Small intestine (tissue), 16 donors: ENCODE results near the gene POU3F1. TPM values are rescaled to one million over a fixed set of nuclear protein-coding genes. Genes with fewer than 3 reads are reported as not detected.

Source experiments
- DNase-seq, 2 donors: peaks; one replicate each; pipeline versions ENCODE4 v3.0.0 to v3.0.0-alpha.2; 2013
- FAIRE-seq: peaks from 2 replicates; lab custom pipeline; 2012; peaks lifted over from hg19 to GRCh38; lab: Jason Lieb, UNC
- H3K27ac ChIP-seq, 3 donors: one replicate each; pipeline ENCODE4 v1.5.1; 2013; ENCODE audit warnings: low read length in 2 of 3, mild to moderate bottlenecking in 2 of 3, control low read depth in 1 of 3, inconsistent platforms in 1 of 3, low read depth in 1 of 3, moderate library complexity in 1 of 3
- H3K27me3 ChIP-seq, 3 donors: one replicate each; pipeline ENCODE4 v1.6.1; 2013; ENCODE audit warnings: low read length in 3 of 3, inconsistent platforms in 1 of 3; ENCODE audit not compliant: control insufficient read depth in 3 of 3, insufficient read depth in 3 of 3
- H3K36me3 ChIP-seq, 3 donors: one replicate each; pipeline ENCODE4 v1.6.1; 2013; ENCODE audit warnings: low read length in 3 of 3, inconsistent platforms in 1 of 3, low read depth in 1 of 3, mild to moderate bottlenecking in 1 of 3, moderate library complexity in 1 of 3; ENCODE audit not compliant: control insufficient read depth in 3 of 3, insufficient read depth in 2 of 3
- H3K4me1 ChIP-seq, 3 donors: one replicate each; pipeline ENCODE4 v1.6.1; 2013; ENCODE audit warnings: low read length in 2 of 3, inconsistent platforms in 1 of 3, low read depth in 1 of 3, mild to moderate bottlenecking in 1 of 3, moderate library complexity in 1 of 3; ENCODE audit not compliant: control insufficient read depth in 3 of 3, insufficient read depth in 2 of 3
- H3K4me3 ChIP-seq, 3 donors: one replicate each; pipeline ENCODE4 v1.5.1; 2013; ENCODE audit warnings: low read length in 3 of 3, control low read depth in 1 of 3, inconsistent platforms in 1 of 3, low read depth in 1 of 3, mild to moderate bottlenecking in 1 of 3, moderate library complexity in 1 of 3
- H3K9me3 ChIP-seq, 2 donors: one replicate each; pipeline ENCODE4 v1.6.1; 2013; ENCODE audit warnings: low read depth in 1 of 2, low read length in 1 of 2; ENCODE audit not compliant: control insufficient read depth in 2 of 2, insufficient read depth in 1 of 2
- WGBS, 3 donors: extraction: QIAGEN DNeasy Blood & Tissue Kit; methylation state at CpG; one replicate each; pipeline ENCODE4 v1.1.7; 2013; 5-methylcytosine and 5-hydroxymethylcytosine counted together
- long read RNA-seq, 10 donors: transcript quantifications; one replicate each; lab custom pipeline, GENCODE V29; 2026
- polyA plus RNA-seq, 4 donors: library from polyadenylated mRNA; stranded (reverse) in 3 of 4; unstranded in 1 of 4; fragments of 200-250 nt in 3 of 4; fragments of 120-200 nt in 1 of 4; gene quantifications; one replicate each; pipeline versions ENCODE4 v1.2.1 to v1.2.3, GENCODE V29; 2013
- donor health status: healthy with polysubstance abuse.
- donor health status: control.
- donor health status: control.
- donor health status: Bipolar disorder and iron deficiency.
- donor health status: healthy.

POU3F1 gene
- polyA plus RNA-seq = under 1 TPM in 1 of 4 donors, not detected in 3; 0.04 TPM
- long read RNA-seq, donor 1 = 0 reads
- long read RNA-seq, donor 2 = 0 reads
- long read RNA-seq, donor 3, partial matches to known transcripts = 0 of 1 reads
- long read RNA-seq, donor 3, other reads (novel, unspliced or antisense) = 0 of 1 reads
- long read RNA-seq, donor 4 = 0 reads
- long read RNA-seq, donor 5 = 0 reads
- long read RNA-seq, donor 6 = 0 reads
- long read RNA-seq, donor 7 = 0 reads
- long read RNA-seq, donor 8 = 0 reads
- long read RNA-seq, donor 9 = 0 reads
- long read RNA-seq, donor 10 = 0 reads

DNA sequence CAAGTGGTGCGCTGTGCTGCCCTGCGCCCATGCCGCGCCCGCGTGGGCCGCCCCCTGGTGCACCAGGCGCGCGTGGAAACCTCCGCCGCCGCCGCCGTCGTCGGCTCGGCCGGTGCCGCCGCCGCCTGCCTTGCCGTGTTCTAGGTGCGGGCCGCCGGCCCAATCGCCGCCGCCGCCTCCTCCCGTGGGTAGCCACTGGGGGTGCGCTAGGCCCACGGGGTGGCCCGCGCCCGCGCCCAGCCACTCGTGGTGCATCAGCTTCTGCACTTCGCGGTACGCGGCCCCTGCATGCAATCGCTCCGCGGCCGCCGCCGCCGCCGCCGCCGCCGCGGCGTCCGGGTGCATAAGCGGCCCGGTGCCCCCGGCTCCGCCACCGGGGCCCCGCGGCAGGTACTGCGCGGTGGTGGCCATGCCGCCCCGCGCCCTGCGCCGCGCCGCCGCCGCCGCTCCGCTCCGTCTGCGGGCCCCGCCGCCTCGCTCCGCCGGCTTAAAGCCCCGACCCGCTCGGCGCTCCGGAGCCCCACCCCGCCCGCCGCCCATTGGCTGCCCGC lies at the start of gene POU3F1:
Gene POU3F1 (minus strand): TSS at position 461 of the 551 bp plus-strand sequence. CDS start 50 bp downstream, at position 411.
- 1 to 3% (median 2%) methylated on average over 14 to 92 of the region's 92 CpGs for WGBS, 3 donors
- no peak for DNase-seq
- Histone ChIP-seq H3K9me3 (no peaks in the 10 kb centered on the region), H3K4me3 (peak within 1 kb of the TSS; percentile 19 to 55 (median 50)), H3K27ac (no peak within 1 kb of the TSS), H3K4me1 (peaks cover 0 to 4% (median 0%) of the 10 kb centered on the region in 3 donors), H3K36me3 (no peaks in the 10 kb centered on the region), H3K27me3 (peaks cover 17 to 78% (median 35%) of the 10 kb centered on the region in 3 donors)
- no peak for FAIRE-seq

GRCh38 chr1:38095454-38095931 lies 48.9 kb upstream of the POU3F1 start:
- H3K27me3 ChIP-seq = peaks cover 0 to 8% (median 0%) of the 10 kb centered on the region in 3 donors
- DNase-seq = no peak
- FAIRE-seq = no peak

DNA sequence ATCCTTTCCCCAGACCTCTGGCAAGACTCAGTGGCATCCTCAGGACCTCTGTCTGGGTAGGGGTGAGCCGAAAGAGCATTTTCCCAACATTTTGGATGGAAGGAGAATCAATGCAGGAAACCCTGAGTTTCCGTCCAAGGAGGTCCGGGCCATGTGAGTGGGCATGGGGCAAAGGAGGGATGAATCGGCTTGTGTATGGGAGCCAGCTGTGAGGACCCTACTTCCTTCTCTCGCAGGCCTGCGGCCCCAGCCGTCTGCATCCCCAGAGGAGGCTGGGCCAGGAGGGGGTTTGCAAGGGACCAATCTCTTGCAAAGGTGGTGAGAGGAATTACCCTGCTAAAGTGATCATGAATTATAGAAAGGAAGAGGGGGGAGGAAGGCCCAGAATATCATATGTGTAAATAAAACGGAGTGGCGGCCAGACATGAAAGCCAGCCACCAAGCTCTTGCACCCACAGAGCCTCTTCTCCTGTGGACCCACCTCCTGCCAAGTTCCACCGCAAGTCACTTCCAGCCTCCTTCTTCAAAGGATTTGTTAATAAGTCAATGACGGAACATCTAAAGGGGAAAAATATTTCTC lies 48.2 kb upstream of the POU3F1 start:
- Histone ChIP-seq H3K36me3 (no peaks in the 10 kb centered on the region), H3K9me3 (no peaks in the 10 kb centered on the region), H3K4me3 (no peak overlapping the region), H3K27ac (no peak overlapping the region), H3K4me1 (peaks cover 0 to 4% (median 0%) of the 10 kb centered on the region in 3 donors), H3K27me3 (peaks cover 0 to 8% (median 0%) of the 10 kb centered on the region in 3 donors)
- DNase-seq = no peak
- WGBS, 3 donors = 71 to 83% (median 74%) methylated on average over 11 of the region's 11 CpGs
- no peak for FAIRE-seq

More at GRCh38 chr1:38095454-38095931, 48.9 kb upstream of the POU3F1 start:
- Histone ChIP-seq H3K9me3 (no peaks in the 10 kb centered on the region), H3K4me3 (no peak overlapping the region), H3K27ac (no peak overlapping the region), H3K4me1 (peaks cover 0 to 4% (median 0%) of the 10 kb centered on the region in 3 donors), H3K36me3 (no peaks in the 10 kb centered on the region)
- 86 to 88% (median 87%) methylated on average over 12 of the region's 12 CpGs for WGBS, 3 donors

DNA sequence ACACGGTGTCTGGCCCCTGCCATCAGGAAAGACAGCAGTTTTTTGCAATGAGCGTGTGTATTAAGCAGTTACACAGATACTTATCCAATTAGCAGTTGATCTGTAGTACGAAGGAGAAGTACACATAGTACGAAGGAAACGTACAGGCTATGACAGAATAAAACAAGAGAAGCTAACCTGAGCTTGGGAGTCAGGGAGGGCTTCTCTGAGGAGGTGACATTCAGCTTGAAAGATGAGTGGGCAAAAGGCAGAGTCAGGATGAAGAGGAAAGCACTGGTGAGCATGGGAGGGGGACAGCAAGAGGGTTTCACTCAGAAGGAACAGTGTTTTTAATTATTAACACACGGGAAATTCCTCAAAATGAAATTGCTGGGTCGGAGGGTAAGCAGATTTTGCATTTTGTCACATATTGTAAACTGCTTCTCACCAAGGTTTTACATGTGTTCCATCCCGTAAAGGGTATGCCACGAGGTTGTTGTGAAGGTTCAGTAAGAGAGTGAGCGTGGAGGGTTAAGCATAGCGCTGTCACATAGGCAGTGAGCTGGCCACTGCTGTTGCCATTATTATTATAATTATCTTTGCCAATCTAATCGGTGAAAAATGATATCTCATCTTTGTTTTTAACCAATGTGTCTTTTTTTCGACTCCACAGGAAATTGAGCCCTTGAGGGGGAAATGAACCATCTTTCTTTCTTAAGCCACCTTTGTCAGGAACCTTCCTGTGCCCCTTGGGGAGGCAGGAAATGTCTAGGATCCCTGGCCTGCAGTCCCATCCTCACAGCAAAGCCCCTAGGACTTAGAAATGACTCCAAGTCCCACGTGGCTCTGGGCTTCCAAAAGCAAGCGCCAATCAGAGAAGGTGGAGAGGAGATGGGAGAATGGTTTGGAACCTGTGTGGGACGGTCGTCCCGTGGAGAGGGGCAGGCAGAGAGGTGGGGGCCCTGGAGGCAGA lies 47.3 kb upstream of the POU3F1 start:
- Histone ChIP-seq H3K4me1 (peaks cover 0 to 4% (median 0%) of the 10 kb centered on the region in 3 donors), H3K9me3 (no peaks in the 10 kb centered on the region), H3K36me3 (no peaks in the 10 kb centered on the region), H3K27ac (no peak overlapping the region), H3K27me3 (peaks cover 0 to 8% (median 0%) of the 10 kb centered on the region in 3 donors), H3K4me3 (no peak overlapping the region)
- WGBS, 3 donors = 62 to 64% (median 64%) methylated on average over 18 of the region's 18 CpGs
- DNase-seq = no peak
- no peak for FAIRE-seq

DNA sequence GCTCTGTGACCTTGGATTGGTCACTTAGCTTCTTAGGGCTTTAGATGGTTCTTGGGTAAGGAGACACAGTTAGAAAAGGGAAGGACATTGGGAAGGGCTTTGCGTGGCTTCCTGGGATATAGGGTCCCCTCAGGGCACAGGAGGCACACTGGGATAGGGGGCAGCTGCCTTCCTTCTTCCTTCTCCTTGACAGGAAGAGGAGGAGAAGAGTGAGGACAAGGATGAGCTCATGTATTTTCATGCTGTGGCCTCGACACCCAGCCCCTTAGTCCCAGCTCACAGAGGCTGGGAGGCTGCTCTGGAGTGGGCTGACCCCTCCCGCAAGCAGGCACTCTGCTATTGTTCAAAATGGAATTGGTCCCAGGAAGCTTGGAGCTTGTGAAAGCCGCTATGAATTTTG lies 45.7 kb upstream of the POU3F1 start:
- peaks cover 0 to 7% (median 0%) of the 10 kb centered on the region in 3 donors for H3K4me1 ChIP-seq
- H3K36me3 ChIP-seq = no peaks in the 10 kb centered on the region
- WGBS, 3 donors = 55 to 64% (median 63%) methylated on average over 4 of the region's 4 CpGs
- no peak overlapping the region for H3K27ac ChIP-seq
- FAIRE-seq (no peak), DNase-seq (no peak)
- H3K4me3 ChIP-seq = no peak overlapping the region
- H3K9me3 ChIP-seq = no peaks in the 10 kb centered on the region
- H3K27me3 ChIP-seq = peaks cover 0 to 8% (median 0%) of the 10 kb centered on the region in 3 donors

- no peaks in the 10 kb centered on the region for H3K36me3 ChIP-seq
- H3K9me3 ChIP-seq = no peaks in the 10 kb centered on the region
- WGBS, 3 donors = 72 to 88% (median 78%) methylated on average over 3 of the region's 3 CpGs
- peaks cover 0 to 8% (median 0%) of the 10 kb centered on the region in 3 donors for H3K27me3 ChIP-seq
- peaks cover 0 to 5% (median 0%) of the 10 kb centered on the region in 3 donors for H3K4me1 ChIP-seq
- DNase-seq = no peak
- no peak for FAIRE-seq
- no peak overlapping the region for H3K27ac ChIP-seq
- no peak overlapping the region for H3K4me3 ChIP-seq
Observed at GRCh38 chr1:38090796-38091195, 44.2 kb upstream of the POU3F1 start.

DNA sequence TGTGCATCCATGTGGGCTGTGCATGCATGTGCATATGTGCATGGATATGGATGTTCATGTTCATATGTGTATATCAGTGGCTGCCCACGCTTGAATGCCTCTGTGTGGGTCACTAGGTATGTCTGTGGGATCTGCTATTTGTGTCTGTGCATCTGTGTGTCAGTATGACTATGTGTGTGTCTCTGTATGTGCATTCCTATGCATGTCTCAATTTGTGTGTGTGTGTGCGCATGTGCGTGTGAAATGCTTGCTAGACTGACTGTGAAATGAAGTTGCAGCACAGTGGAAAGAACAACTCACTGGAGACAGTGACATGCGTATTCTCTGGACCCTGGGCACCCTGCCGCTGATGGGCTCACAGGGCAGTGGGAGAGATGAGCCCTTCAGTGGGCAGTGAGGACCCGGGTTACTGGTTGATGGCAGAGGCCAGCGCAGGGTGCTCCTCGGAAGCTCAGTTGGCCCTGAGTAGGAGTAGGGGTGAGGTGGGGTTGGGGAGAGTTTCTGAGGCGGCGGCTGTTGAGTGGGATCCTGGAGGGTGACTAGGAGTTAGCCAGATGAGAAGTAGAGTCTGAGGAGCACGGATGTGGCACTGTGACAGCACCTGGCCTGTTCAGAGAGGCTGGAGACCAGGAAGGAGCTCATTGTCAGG lies 43.2 kb upstream of the POU3F1 start:
- DNase-seq (no peak), FAIRE-seq (no peak)
- Histone ChIP-seq H3K27ac (no peak overlapping the region), H3K9me3 (no peaks in the 10 kb centered on the region), H3K4me1 (peaks cover 0 to 5% (median 0%) of the 10 kb centered on the region in 3 donors), H3K27me3 (peaks cover 0 to 8% (median 0%) of the 10 kb centered on the region in 3 donors), H3K4me3 (no peak overlapping the region), H3K36me3 (no peaks in the 10 kb centered on the region)
- 84 to 88% (median 84%) methylated on average over 11 of the region's 11 CpGs for WGBS, 3 donors
